Psoas muscle (tissue), 8 donors: Measurements from ENCODE around the gene C4BPB. TPM values are rescaled to one million over a fixed set of nuclear protein-coding genes. Genes with fewer than 3 reads are reported as not detected.

Experiments used
- ATAC-seq, 4 donors: fragments of 200-7000 bp; cut with Tn5 transposase; one replicate each; pipeline ENCODE4 v1.9.1; 2020; ENCODE audit warnings: moderate library complexity in 3 of 4, mild to moderate bottlenecking in 2 of 4
- DNase-seq, 2 donors: peaks; one replicate each; pipeline ENCODE4 v3.0.0-alpha.2; 2020
- H3K27ac ChIP-seq: fragments of 200-600 bp; one replicate; pipeline ENCODE4 v1.8.0; 2022
- H3K27me3 ChIP-seq, 3 donors: fragments of 200-600 bp in 1 of 3; one replicate each; pipeline versions ENCODE4 v1.6.1 to v1.8.0; 2013 to 2022; ENCODE audit warnings: low read length in 2 of 3, mild to moderate bottlenecking in 2 of 3, moderate library complexity in 1 of 3; ENCODE audit not compliant: insufficient read depth in 3 of 3
- H3K36me3 ChIP-seq, 2 donors: fragments of 200-600 bp in 1 of 2; one replicate each; pipeline versions ENCODE4 v1.6.1 to v1.8.0; 2013 to 2022; ENCODE audit warnings: low read depth in 1 of 2, mild to moderate bottlenecking in 1 of 2, moderate library complexity in 1 of 2; ENCODE audit not compliant: insufficient read depth in 1 of 2
- H3K4me1 ChIP-seq: fragments of 200-600 bp; one replicate; pipeline ENCODE4 v1.8.0; 2022
- H3K4me3 ChIP-seq: fragments of 200-600 bp; one replicate; pipeline ENCODE4 v1.8.0; 2022; ENCODE audit warnings: mild to moderate bottlenecking
- H3K9me3 ChIP-seq: fragments of 200-600 bp; one replicate; pipeline ENCODE4 v1.8.0; 2022
- WGBS, 3 donors: extraction: QIAGEN DNeasy Blood & Tissue Kit; methylation state at CpG; one replicate each; pipeline versions ENCODE4 v1.1.6 to v1.1.7; 2013; 5-methylcytosine and 5-hydroxymethylcytosine counted together
- intact Hi-C, 2 donors: fragments of 100-400 bp; cut with DNase I; formaldehyde crosslinking; loops; one replicate each; pipeline versions ENCODE4 v1.11.0 to v1.14.2; 2022
- polyA plus RNA-seq, 3 donors: library from polyadenylated mRNA; stranded (reverse); fragments of 200-250 nt; gene quantifications; one replicate each; pipeline ENCODE4 v1.2.3, GENCODE V29; 2013
- total RNA-seq, 4 donors: library from RNA; stranded (reverse); fragmentation: NEBNext Ultra II Directional in 2 of 4; extraction: Animal tissue kit (Norgen Biotek cat#: 25700) in 2 of 4; gene quantifications; one replicate each; pipeline versions ENCODE4 v1.2.1 to v1.2.4, GENCODE V29; 2021 to 2023
- TF ChIP-seq, protein P1 (sequence below): fragments of 200-600 bp; IDR thresholded peaks from one replicate; pipeline ENCODE4 v1.8.0; 2022; ENCODE audit warnings: antibody characterized with exemption
- donor health status: healthy with polysubstance abuse.
- donor health status: DM: no; HTN: no; CAD: no; lungs with moderate emphysema.
- donor health status: Bipolar disorder and iron deficiency.
- donor health status: healthy.
- donor health status: DM: yes; HTN: yes; CAD: no.
- donor health status: DM: no; HTN: no; CAD: no.
- donor health status: DM: no; HTN: no; CAD: no.
- donor health status: DM: yes; HTN: yes; CAD: no.

C4BPB gene
- total and polyA plus RNA-seq, 7 donors, result 0.08 to 0.48 (median 0.25) TPM; not detected in 2

- intact Hi-C loops, result loop anchor here in 1 of 2 donors (5.0 kb wide), 1 partner anchor 35 kb away; no protein-coding TSS in a partner anchor
- H3K4me3 ChIP-seq, result peak overlapping the region; percentile 30
- H3K36me3 ChIP-seq, result peaks cover 2 to 16% of the 10 kb centered on the region in 2 donors
Measured at GRCh38 chr1:207047505-207047904, 41.2 kb upstream of the C4BPB start.

DNA sequence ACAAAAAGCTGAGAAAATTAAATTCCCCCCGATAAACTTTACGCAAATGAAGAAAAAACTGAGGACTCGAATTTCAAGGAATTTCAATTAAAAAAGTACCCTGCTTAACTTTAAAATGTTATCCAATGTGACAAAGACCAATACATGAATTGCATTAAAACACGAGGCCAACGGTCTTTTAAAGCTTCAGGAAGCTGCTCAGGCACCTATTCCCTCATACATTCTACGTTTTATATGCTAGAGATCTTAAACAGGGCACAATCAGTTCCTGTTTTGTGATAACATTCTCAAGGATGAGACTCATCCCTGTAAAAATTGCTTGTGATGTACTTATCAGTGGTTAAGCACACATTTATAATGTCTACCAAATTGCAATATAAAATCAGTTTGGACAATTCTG lies 40.6 kb upstream of the C4BPB start:
- peaks cover 39% of the 10 kb centered on the region for H3K4me1 ChIP-seq
- no peaks in the 10 kb centered on the region for H3K27me3 ChIP-seq
- TF ChIP-seq, protein P1, sequence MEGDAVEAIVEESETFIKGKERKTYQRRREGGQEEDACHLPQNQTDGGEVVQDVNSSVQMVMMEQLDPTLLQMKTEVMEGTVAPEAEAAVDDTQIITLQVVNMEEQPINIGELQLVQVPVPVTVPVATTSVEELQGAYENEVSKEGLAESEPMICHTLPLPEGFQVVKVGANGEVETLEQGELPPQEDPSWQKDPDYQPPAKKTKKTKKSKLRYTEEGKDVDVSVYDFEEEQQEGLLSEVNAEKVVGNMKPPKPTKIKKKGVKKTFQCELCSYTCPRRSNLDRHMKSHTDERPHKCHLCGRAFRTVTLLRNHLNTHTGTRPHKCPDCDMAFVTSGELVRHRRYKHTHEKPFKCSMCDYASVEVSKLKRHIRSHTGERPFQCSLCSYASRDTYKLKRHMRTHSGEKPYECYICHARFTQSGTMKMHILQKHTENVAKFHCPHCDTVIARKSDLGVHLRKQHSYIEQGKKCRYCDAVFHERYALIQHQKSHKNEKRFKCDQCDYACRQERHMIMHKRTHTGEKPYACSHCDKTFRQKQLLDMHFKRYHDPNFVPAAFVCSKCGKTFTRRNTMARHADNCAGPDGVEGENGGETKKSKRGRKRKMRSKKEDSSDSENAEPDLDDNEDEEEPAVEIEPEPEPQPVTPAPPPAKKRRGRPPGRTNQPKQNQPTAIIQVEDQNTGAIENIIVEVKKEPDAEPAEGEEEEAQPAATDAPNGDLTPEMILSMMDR, result no peak
- 78 to 85% (median 83%) methylated on average over 6 of the region's 6 CpGs for WGBS, 3 donors
- DNase-seq, result no peak
- H3K27ac ChIP-seq, result no peak overlapping the region
- peaks cover 2 to 16% of the 10 kb centered on the region in 2 donors for H3K36me3 ChIP-seq
- H3K9me3 ChIP-seq, result no peaks in the 10 kb centered on the region
- H3K4me3 ChIP-seq, result no peak overlapping the region
- ATAC-seq, result no peak
- intact Hi-C loops, result loop anchor here (2.0 to 5.0 kb wide), 2 partner anchors 31 to 34 kb away; no protein-coding TSS in a partner anchor

More at GRCh38 chr1:207047505-207047904, 41.2 kb upstream of the C4BPB start:
- Histone ChIP-seq H3K27me3 (no peaks in the 10 kb centered on the region), H3K27ac (no peak overlapping the region), H3K9me3 (no peaks in the 10 kb centered on the region), H3K4me1 (peaks cover 39% of the 10 kb centered on the region)
- no peak for ATAC-seq
- no peak for DNase-seq
- TF ChIP-seq, protein P1, result no peak
- WGBS, 3 donors, result 93 to 100% (median 100%) methylated on average over 1 of the region's 1 CpG

GRCh38 chr1:207049054-207049453 lies 39.6 kb upstream of the C4BPB start:
- H3K27ac ChIP-seq, result no peak overlapping the region
- WGBS, 3 donors, result 81 to 90% (median 88%) methylated on average over 4 of the region's 4 CpGs
- no peak for ATAC-seq

GRCh38 chr1:207049514-207049913 lies 39.1 kb upstream of the C4BPB start:
- 60 to 64% (median 64%) methylated on average over 8 of the region's 8 CpGs for WGBS, 3 donors
- Histone ChIP-seq H3K36me3 (peaks cover 2 to 16% of the 10 kb centered on the region in 2 donors), H3K4me3 (peak overlapping the region; percentile 94), H3K4me1 (peaks cover 39% of the 10 kb centered on the region), H3K27ac (no peak overlapping the region), H3K9me3 (no peaks in the 10 kb centered on the region), H3K27me3 (no peaks in the 10 kb centered on the region)
- TF ChIP-seq, protein P1, result no peak
- no peak for DNase-seq
- intact Hi-C loops, result loop anchor here (2.0 to 5.0 kb wide), 2 partner anchors 29 to 33 kb away; no protein-coding TSS in a partner anchor
- ATAC-seq, result no peak

More at GRCh38 chr1:207049054-207049453, 39.6 kb upstream of the C4BPB start:
- Histone ChIP-seq H3K9me3 (no peaks in the 10 kb centered on the region), H3K4me1 (peaks cover 39% of the 10 kb centered on the region), H3K4me3 (no peak overlapping the region), H3K36me3 (peaks cover 2 to 16% of the 10 kb centered on the region in 2 donors), H3K27me3 (no peaks in the 10 kb centered on the region)
- no peak for DNase-seq
- intact Hi-C loops, result loop anchor here (2.0 to 5.0 kb wide), 2 partner anchors 30 to 33 kb away; no protein-coding TSS in a partner anchor
- TF ChIP-seq, protein P1, result no peak
